Measurements from ENCODE around the gene ACBD4. TPM values are rescaled to one million over a fixed set of nuclear protein-coding genes. Genes with fewer than 3 reads are reported as not detected.

ACBD4 gene
- total and polyA plus RNA-seq, 2 experiments from 2014 or later: 8.2 to 13.7 TPM

DNA sequence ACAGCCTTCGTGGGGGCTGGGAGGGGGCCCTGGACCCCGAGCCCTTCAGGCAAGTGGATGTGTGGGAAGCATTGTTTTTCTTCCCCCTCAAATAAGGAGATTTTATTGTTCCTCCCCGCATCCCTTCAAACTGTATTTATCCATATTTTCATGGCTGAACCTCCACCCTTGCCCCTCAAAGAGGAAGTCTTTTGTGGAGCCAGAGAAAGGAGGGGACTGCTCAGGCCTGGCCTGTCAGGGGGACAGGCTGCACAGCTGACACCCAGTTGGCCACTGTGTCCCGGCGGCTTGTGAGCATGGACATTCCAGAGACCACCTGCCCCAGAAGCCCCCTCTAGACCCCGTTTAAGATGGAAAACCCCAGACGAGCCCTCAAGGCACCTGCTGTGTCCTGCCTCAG lies 42.1 kb downstream of the ACBD4 start:
- H3K4me2 ChIP-seq: no peak overlapping the region
- no peak overlapping the region for H2AFZ ChIP-seq
- peaks cover 18% of the 10 kb centered on the region for H3K4me1 ChIP-seq (ENCODE audit: insufficient read depth)
- H3K36me3 ChIP-seq (replicated peaks; ENCODE audit: insufficient read depth, low read depth): no peaks in the 10 kb centered on the region
- H3K9me3 ChIP-seq (ENCODE audit: low read depth): no peaks in the 10 kb centered on the region
- H3K27me3 ChIP-seq: no peaks in the 10 kb centered on the region
- TF ChIP-seq, protein P1, sequence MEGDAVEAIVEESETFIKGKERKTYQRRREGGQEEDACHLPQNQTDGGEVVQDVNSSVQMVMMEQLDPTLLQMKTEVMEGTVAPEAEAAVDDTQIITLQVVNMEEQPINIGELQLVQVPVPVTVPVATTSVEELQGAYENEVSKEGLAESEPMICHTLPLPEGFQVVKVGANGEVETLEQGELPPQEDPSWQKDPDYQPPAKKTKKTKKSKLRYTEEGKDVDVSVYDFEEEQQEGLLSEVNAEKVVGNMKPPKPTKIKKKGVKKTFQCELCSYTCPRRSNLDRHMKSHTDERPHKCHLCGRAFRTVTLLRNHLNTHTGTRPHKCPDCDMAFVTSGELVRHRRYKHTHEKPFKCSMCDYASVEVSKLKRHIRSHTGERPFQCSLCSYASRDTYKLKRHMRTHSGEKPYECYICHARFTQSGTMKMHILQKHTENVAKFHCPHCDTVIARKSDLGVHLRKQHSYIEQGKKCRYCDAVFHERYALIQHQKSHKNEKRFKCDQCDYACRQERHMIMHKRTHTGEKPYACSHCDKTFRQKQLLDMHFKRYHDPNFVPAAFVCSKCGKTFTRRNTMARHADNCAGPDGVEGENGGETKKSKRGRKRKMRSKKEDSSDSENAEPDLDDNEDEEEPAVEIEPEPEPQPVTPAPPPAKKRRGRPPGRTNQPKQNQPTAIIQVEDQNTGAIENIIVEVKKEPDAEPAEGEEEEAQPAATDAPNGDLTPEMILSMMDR (IDR thresholded peaks at IDR 0.05; ENCODE audit: poor library complexity): no peak
- TF ChIP-seq EZH2phosphoT487 (IDR thresholded peaks at IDR 0.05; ENCODE audit: low read depth, severe bottlenecking, unreplicated experiment) (no peak), EZH2 (IDR thresholded peaks at IDR 0.05; ENCODE audit: borderline replicate concordance) (no peak)
- 87% methylated on average over 7 of the region's 7 CpGs for WGBS (ENCODE audit: low lambda C conversion rate, missing lambda C conversion rate)
- H3K27ac ChIP-seq: no peak overlapping the region
- H4K20me1 ChIP-seq (ENCODE audit: insufficient read depth, poor library complexity, severe bottlenecking): no peaks in the 10 kb centered on the region
- DNase-seq (ENCODE audit: low spot score): no peak
- H3K79me2 ChIP-seq: no peaks in the 10 kb centered on the region
- no peaks in the 10 kb centered on the region for H3K9me2 ChIP-seq (replicated peaks; ENCODE audit: insufficient read depth)
- H3K4me3 ChIP-seq: no peak overlapping the region

DNA sequence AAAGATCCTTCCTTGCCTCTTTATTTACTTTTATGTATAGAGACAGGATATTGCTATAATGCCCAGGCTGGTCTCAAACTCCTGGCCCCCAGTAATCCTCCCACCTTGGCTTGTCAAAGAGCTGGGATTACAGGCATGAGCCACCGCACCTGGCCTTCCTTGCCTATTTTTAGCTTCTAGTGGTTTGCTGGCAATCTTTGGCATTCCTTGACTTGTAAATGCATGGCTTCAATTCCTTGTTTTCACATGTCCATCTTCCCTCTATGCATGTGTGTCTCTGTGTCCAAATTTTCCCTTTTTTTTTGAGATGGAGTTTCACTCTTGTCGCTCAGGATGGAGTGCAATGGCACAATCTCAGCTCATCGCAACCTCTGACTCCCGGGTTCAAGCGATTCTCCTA lies 48.7 kb downstream of the ACBD4 start:
- TF ChIP-seq EZH2phosphoT487 (IDR thresholded peaks at IDR 0.05; ENCODE audit: low read depth, severe bottlenecking, unreplicated experiment) (no peak), EZH2 (IDR thresholded peaks at IDR 0.05; ENCODE audit: borderline replicate concordance) (no peak)
- TF ChIP-seq, protein P1 (IDR thresholded peaks at IDR 0.05; ENCODE audit: poor library complexity): no peak
- Histone ChIP-seq H3K27me3 (no peaks in the 10 kb centered on the region), H3K79me2 (no peaks in the 10 kb centered on the region), H3K4me3 (no peak overlapping the region), H4K20me1 (ENCODE audit: insufficient read depth, poor library complexity, severe bottlenecking) (no peaks in the 10 kb centered on the region), H3K4me2 (no peak overlapping the region), H3K4me1 (ENCODE audit: insufficient read depth) (no peaks in the 10 kb centered on the region), H3K9me3 (ENCODE audit: low read depth) (no peaks in the 10 kb centered on the region), H3K36me3 (replicated peaks; ENCODE audit: insufficient read depth, low read depth) (no peaks in the 10 kb centered on the region), H2AFZ (no peak overlapping the region), H3K27ac (no peak overlapping the region), H3K9me2 (replicated peaks; ENCODE audit: insufficient read depth) (no peaks in the 10 kb centered on the region)
- WGBS (ENCODE audit: low lambda C conversion rate, missing lambda C conversion rate): 88% methylated on average over 5 of the region's 5 CpGs
- DNase-seq (ENCODE audit: low spot score): no peak

DNA sequence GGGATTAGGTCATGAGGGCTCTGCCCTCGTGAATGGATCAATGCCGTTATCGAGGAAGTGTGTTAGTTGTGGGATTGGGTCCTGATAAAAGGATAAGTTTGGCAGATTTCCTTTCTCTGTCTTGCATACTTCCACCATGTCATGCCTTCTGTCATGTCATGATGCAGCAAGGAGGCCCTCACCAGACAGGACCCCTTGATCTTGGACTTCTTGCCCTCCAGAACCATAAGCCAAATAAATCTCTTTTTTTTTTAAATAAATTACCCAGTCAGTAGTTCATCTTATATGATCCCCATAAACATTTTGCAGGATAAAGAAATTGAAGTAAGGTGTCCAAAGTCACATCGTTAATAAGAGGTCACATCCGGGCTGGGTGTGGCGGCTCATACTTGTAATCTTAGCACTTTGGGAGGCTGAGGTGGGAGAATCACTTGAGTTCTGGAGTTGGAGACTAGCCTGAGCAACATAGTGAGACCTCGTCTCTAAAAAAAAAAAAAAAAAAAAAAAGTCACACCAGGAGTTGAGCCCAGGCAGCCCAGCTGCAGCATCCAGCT lies 51.4 kb downstream of the ACBD4 start:
- Histone ChIP-seq H3K4me2 (no peak overlapping the region), H3K9me3 (ENCODE audit: low read depth) (no peaks in the 10 kb centered on the region), H3K4me1 (ENCODE audit: insufficient read depth) (no peaks in the 10 kb centered on the region), H3K79me2 (no peaks in the 10 kb centered on the region), H2AFZ (no peak overlapping the region), H3K4me3 (no peak overlapping the region), H3K9me2 (replicated peaks; ENCODE audit: insufficient read depth) (no peaks in the 10 kb centered on the region), H3K27me3 (no peaks in the 10 kb centered on the region), H3K27ac (no peak overlapping the region), H3K36me3 (replicated peaks; ENCODE audit: insufficient read depth, low read depth) (no peaks in the 10 kb centered on the region), H4K20me1 (ENCODE audit: insufficient read depth, poor library complexity, severe bottlenecking) (no peaks in the 10 kb centered on the region)
- 56% methylated on average over 7 of the region's 7 CpGs for WGBS (ENCODE audit: low lambda C conversion rate, missing lambda C conversion rate)
- no peak for DNase-seq (ENCODE audit: low spot score)
- TF ChIP-seq, protein P1 (IDR thresholded peaks at IDR 0.05; ENCODE audit: poor library complexity): no peak
- TF ChIP-seq EZH2 (IDR thresholded peaks at IDR 0.05; ENCODE audit: borderline replicate concordance) (no peak), EZH2phosphoT487 (IDR thresholded peaks at IDR 0.05; ENCODE audit: low read depth, severe bottlenecking, unreplicated experiment) (no peak)
